DMS79 treated with DMSO at 0.1 percent for 48 hours (cell line): ENCODE results near the gene MTRFR.

ENCODE experiments used
- DNase-seq: peaks from one replicate; lab custom pipeline; 2025; lab: John Stamatoyannopoulos, UW

MTRFR gene

DNA sequence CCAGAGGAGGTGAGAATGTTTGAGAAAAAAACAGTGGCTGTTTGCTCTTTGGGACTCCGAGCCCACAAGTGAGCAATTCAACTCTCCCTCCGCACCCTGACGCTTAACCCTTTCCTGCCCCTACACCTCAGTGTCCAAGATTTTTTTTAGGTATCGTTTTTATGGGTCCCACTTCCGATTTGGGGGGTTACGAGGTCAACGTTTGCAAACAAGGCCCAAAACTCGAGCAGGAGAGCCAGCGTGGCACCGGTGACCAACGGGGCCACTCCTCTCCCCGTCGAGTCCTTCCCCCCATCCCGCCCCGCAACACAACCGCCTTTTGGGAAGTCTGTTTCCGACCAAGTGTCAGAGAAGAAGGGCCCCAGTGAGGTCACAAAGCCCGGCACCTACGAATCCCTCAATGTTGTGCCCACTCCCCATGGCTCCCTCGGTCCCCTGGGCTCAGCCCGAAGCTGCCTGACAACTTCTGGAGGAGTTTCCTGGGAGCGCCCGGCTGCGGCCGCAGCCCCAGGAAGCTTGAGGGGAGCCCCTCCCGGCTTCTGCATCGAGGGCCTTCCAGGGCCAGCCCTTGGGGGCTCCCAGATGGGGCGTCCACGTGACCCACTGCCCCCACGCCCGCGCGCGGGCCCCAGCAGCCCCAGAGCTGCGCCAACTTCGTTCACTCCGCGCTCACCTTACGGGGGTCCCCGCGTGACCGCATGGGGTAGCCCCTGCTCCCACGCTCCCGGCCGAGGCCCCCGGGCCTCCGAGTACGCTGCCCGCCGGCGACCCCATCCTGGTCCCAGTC lies 37.2 kb downstream of the MTRFR start:
- DNase-seq: peak; percentile 34

DNA sequence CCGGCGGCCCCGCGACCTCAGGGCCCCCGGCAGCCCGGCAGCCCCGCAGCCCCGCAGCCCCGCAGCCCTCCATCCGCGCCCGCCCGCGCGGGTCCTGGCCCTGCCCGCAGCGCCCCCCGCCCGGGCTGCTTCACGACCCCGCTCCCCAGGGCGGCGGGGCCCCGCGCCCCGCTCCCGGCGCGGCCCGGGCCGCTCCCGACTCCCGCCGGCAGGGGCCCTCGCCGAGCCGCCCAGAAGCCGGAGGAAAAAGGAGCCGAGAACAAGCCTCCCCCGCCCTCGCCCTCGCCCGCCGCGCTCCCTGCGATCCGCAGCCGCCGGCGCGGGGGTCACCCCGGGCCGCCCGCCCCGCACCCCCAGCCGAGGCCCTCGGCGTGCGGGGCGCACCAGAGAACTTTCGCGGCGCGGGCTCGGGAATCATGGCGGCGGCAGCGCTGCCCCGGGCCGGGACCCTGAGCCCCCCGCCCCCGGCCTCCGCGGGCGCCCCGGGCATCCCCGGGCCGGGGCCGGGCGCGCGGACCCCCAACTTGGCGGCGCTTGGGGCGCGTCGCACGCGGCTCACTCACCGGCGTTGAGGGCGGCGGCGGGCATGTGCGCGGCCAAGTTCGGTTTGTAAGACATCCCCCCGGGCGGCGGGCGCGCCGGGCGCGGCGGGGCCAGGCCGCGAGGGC lies 37.9 kb downstream of the MTRFR start:
- peak; percentile 9 for DNase-seq

DNA sequence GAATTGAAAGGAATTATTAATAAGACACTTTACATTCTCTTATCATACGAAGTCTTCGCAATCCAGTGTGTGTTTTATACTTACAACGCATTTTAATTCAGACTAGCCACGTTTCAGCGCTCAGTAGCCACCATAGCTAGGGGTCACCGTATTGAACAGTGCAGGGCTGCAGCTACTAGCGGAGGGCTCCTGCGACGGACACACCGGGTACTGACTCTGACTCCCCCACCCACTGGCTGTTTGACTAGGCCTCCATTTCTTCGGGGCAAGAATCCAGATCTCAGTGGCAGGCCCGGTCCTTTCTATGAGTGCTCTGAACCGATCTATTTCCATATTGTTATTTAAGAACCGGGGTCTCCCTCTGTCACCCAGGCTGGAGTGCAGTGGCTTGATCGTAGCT lies 39.9 kb downstream of the MTRFR start:
- no peak for DNase-seq

DNA sequence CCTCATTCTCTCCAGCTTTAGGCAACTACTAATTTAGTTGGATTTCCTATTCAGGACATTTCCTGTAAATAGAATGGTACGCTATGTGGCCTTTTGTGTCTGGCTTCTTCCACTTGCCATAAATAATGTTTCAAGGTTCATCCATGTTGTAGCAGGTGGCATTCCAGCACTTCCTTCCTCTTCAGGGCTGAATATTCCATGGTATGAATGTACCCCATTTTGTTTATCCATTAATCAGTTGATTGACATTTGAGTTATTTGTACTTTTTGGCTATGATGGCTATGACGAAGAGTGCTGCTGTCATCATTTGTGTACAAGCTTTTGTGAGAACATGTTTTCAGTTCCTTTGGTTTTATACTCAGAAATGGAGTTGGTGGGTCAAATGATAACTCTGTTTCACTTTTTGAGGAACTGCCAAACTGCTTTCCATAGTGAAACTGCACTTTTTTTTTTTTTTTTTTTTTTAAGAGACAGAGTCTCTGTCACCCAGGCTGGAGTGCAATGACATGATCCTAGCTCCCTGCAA lies 44.9 kb downstream of the MTRFR start:
- DNase-seq: no peak

DNA sequence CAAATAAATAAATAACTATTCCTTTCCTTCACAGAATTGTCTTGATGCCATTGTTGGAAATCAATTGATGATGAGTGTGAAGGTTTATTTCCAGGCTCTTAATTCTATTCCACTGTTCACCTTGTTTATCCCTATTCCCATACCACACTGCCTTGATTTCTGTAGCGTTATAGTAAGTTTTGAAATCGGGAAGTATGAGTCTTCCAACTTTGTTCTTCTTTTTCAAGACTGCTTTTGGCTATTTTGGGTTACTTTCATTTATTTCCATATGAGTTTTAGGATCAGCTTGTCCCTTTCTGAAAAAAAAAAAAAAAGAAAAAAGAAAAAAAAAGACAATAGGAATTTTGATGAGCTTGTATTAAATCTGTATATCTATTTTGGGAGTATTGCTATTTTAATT lies 47.7 kb downstream of the MTRFR start:
- DNase-seq: no peak

DNA sequence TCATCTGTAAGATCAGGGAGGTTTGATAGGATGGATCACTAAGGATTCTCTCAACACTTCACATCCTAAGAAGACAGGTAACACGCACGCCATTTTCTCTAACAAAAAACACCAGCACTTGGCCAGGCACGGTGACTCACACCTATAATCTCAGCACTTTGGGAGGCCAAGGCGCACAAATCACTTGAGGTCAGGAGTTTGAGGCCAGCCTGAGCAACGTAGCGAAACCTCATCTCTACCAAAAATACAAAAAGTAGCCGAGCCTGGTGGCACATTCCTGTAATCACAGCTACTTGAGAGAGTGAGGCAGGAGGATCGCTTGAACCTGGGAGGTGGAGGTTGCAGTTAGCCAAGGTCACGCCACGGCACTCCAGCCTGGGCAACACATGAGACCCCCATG lies 48.9 kb downstream of the MTRFR start:
- no peak for DNase-seq

DNA sequence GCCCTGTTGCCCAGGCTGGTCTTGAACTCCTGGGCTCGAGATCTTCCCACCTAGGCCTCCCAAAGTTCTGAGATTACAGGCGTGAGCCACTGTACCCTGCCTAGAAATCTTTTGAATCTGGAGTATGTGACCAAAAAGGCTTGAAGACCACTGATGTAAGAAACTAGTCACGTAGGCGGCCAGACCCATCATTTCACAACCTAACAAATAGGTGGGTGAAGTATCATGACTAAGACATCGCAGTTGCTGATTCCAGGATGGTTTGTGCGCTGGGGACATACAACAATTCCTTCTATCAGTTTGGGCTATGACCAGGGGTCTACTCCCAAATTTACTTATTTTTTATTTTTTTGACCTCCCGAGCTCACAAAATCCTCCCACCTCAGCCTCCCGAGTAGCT lies 50.2 kb downstream of the MTRFR start:
- DNase-seq: no peak

DNA sequence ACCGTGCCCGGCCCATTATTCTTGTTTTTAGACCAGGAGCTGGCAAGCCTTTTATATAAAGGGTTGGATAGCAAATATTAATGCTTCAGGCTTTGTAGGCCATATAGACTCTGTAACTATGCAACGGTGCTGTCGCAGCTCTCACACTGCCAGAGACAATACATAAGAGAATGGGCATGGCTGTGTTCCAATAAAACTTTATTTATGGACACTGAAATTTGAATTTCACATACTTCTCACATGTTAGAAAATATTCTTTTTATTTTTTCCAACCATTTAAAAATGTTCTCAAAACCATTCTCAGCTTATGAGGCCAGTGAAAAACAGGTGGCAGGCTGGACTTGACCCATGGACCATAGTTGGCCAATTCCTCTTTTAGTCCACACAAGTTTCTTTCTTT lies 51.4 kb downstream of the MTRFR start:
- no peak for DNase-seq

DNA sequence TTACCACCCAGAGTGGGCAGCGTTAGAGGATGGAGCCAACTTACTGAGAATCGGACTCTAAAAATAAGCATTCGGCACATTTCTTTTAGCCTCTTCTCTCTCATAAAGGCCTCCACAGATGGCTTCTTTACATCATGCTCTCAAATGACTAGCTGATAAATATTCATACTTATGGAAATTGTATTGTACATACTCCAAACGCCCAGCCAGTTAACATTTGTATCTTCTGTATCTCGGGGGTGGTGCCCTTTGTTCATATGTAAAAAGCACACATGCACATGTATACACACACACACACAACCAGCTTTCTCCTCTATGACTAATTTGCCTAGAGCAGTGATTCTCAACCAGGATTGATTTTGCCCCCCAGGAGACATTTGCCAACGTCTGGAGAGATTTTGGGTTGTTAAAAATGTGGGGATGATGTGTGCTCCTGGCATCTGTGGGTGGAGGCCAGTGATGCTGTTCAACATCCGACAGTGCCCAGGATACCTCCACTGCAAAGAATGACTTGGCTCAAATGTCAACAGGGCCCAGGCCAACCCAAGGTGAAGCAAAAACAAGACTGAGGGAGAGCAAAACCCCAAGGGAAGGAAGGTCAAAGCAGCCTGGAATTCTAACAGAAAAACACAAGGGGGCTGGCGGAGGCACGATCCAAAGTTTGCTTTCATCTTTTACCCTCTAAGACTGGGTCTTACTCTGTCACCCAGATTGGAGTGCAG lies 53.6 kb downstream of the MTRFR start:
- no peak for DNase-seq

DNA sequence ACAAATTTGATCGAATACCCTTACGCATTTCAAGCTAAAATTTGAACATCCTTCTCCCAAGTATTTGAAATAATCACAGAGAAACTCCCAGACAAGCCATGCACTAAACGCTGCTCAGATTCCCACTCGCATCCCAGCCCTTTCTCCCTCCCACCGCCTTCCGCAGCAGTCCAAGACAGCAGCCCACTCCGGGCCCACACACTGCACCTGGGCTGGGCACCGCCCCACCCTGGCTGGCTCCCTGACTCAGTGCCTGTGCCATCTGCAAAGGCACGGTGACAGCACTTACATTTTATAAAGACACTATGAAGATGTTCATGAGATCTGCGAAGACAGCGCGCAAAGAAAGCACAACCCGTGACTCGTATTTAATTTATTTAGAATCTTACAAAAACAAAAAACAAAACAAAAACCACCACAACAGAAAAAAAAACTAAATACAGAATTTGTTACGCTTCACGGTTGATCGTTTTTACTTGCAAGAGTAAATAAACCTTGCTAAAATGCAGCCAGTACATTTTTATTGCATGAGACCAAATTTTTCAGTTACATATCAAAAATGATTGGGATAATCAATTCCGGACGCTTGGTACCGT lies 55.6 kb downstream of the MTRFR start:
- no peak for DNase-seq

DNA sequence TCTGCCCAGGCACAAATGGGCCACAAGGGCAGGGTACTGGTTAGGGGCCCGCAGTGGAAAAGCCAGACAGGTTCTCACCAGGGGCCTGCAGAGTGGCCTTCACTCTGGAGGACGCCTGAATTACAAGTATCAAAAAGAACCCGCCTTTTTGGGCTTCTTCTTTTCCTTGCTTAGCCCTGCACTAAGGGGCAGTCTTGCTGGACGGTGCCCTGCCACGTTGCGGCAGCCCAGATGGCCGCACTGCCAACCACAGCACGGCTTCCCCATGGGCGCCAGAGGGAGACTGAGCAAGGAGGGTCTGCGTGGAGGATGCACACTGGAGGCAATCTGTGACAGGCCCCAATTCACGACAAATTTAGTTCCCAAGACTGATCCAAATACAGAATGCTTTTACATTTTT lies 56.7 kb downstream of the MTRFR start:
- DNase-seq: no peak

DNA sequence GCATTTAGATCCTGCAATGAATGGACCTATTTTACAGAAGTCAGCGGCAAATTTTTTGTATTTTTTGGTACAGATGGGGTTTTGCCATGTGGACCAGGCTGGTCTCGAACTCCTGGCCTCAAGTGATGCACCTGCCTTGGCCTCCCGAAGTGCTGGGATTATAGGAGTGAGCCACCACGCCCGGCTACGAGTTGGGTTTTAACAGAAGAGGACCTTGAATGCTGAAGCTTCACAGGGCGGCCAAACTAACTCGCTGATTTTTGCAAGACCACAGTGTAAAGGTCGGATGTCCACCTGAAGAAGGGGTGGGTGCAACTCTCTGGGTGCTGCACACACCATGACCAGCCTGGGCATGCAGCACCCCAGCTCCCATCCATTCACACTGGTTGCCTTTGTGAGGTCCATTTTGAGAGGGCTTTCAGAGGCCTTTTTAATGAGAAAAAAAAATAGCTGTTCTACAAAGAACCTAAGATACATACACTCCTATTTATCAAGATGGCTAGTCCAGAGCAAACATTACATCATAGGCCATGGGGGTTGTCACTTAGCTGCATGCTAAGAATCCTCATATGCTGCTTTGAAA lies 60.0 kb downstream of the MTRFR start:
- DNase-seq: no peak

DNA sequence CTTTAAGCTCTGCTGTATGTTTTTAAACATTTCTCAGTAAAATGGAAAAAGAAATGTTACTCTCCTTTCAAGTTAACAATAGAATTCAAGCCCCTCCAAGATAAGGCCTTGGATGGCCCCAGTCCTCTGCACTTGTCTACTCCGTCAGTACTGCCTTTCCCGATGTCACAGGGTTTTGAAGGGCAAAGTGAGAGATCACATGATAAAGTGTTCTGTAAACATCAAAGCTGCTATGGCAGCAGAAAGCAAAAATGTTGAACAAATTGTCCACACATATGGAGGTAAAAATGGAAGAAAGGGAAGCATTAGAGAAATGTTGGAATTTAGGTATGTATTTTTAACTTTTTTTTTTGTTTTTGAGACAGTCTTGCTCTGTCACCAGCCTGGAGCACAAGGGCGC lies 71.9 kb downstream of the MTRFR start:
- no peak for DNase-seq

DNA sequence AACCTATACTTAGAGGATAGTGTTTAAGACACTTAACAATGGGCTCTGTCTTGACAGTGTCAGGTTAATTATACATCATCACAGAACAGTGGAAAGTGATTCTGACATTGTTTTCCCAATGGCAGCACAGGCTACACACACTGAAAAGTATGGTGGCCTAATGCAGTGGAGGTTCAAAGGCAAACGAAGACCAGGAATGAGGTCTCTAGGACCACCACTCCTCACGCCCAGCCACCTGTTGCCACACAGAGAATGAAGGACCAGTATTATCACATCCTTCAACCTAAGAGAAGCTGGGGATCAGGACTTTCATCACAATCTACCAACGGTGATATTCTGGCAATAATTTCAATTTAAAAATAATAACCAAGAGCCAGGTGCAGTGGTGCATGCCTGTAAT lies 73.0 kb downstream of the MTRFR start:
- no peak for DNase-seq
